SK-N-MC (cell line): ENCODE data around the gene PHF12.

ENCODE experiments used
- DNase-seq: peaks from one replicate; pipeline ENCODE4 v3.0.0-alpha.2; 2011; ENCODE audit warnings: low read depth, low spot score
- H3K27ac ChIP-seq: fragments of 200-600 bp; sonication (generic); 2 replicates; pipeline ENCODE4 v1.5.1; 2016; ENCODE audit warnings: mixed run types
- H3K36me3 ChIP-seq: fragments of 200-600 bp; sonication (generic); 2 replicates; pipeline ENCODE4 v1.6.1; 2017; ENCODE audit warnings: antibody characterized with exemption, low read length, mixed read lengths; ENCODE audit not compliant: insufficient read depth
- H3K4me3 ChIP-seq: fragments of 200-600 bp; sonication (generic); 2 replicates; pipeline ENCODE4 v1.5.1; 2016
- H3K9ac ChIP-seq: fragments of 200-600 bp; sonication (generic); 2 replicates; pipeline ENCODE4 v1.8.0; 2017; ENCODE audit warnings: mixed run types, mixed read lengths; ENCODE audit not compliant: insufficient read length
- H3K9me3 ChIP-seq: fragments of 200-600 bp; sonication (generic); 2 replicates; pipeline ENCODE4 v1.6.1; 2017; ENCODE audit warnings: low read depth, mild to moderate bottlenecking, antibody characterized with exemption, low read length, moderate library complexity, mixed read lengths
- EZH2 ChIP-seq: fragments of 200-600 bp; sonication (generic); IDR thresholded peaks from one replicate; pipeline ENCODE4 v1.6.1; 2017; ENCODE audit warnings: antibody characterized with exemption
- FOXP2 ChIP-seq: optimal IDR thresholded peaks from 2 replicates; pipeline ENCODE3; 2011; ENCODE audit warnings: mild to moderate bottlenecking, moderate library complexity; ENCODE audit not compliant: insufficient read depth; ENCODE audit errors: extremely low read length, control extremely low read depth
- POLR2AphosphoS5 ChIP-seq: IDR thresholded peaks from 2 replicates; pipeline ENCODE4 v1.6.1; 2012; ENCODE audit warnings: mild to moderate bottlenecking, low read depth, low read length, borderline replicate concordance

The PHF12 gene

DNA sequence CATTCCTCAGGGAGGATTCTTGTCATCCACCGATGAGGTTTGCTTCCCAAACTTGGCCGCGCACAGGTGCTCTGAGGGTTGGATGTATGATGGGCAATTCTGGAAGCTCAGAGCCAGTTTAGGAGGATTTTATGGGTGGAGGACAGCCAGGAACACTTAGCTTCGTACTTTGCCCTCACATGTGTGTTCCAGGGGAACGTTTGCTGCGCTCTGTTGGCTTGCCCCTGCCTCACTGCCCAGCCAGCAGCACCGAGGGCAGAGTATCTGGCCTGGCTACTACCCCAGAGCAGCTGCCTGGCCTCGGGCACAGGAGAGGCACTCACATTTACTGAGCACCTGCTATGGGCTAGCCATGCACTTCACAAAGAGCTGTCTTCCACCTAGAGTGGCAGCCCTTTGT, 40.5 kb upstream of the PHF12 start:
- H3K9me3 ChIP-seq = no peaks in the 10 kb centered on the region
- no peaks in the 10 kb centered on the region for H3K36me3 ChIP-seq
- H3K4me3 ChIP-seq = no peak overlapping the region
- DNase-seq = no peak
- TF ChIP-seq FOXP2 (no peak), POLR2AphosphoS5 (no peak), EZH2 (no peak)
- no peak overlapping the region for H3K9ac ChIP-seq
- H3K27ac ChIP-seq = no peak overlapping the region

DNA sequence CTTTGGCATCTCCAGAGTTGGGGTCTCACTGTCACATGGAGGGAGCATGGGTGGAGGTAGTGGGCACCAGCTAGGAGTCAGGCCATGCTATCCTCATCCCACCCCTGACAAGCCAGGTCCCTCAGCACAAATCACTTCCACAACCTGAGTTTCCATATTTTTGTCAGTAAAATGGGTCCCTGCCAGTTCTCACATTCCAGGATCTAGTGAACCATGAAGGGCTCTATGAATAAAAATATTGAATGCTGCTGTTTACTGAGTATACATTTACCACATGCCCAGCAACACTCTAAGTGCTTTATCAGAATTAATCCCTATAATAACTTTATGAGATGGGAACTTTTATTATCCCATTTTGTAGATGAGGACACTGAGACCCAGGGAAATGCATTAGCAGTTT, 37.7 kb upstream of the PHF12 start:
- no peak for TF ChIP-seq EZH2
- TF ChIP-seq POLR2AphosphoS5 = no peak
- no peak for TF ChIP-seq FOXP2
- no peaks in the 10 kb centered on the region for H3K36me3 ChIP-seq
- DNase-seq = no peak

DNA sequence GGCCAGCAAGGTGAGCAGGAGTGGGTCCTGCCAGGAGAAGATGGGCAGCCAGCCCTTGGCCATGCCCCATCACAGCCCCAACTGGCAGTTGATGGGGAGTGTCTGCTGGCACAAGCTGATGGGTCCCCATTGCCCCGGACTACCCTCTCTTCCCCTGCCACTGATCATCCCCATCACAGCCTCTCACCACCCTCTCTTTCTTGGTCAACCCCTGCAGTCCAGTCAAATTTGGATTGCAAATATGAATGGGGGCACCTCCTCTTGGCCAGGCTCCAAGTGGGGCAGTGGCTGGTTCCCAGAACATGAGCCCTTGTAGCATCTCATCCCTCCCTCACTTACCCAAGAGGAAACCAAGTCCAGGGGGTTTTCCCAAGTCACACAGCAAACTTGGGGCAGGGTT, 37.2 kb upstream of the PHF12 start:
- Histone ChIP-seq H3K9me3 (no peaks in the 10 kb centered on the region), H3K27ac (no peak overlapping the region), H3K36me3 (no peaks in the 10 kb centered on the region), H3K9ac (no peak overlapping the region), H3K4me3 (no peak overlapping the region)
- TF ChIP-seq EZH2 (no peak), POLR2AphosphoS5 (no peak), FOXP2 (no peak)
- no peak for DNase-seq

More for the DNA sequence above, 37.7 kb upstream of the PHF12 start:
- Histone ChIP-seq H3K9me3 (no peaks in the 10 kb centered on the region), H3K4me3 (no peak overlapping the region), H3K27ac (no peak overlapping the region), H3K9ac (no peak overlapping the region)

DNA sequence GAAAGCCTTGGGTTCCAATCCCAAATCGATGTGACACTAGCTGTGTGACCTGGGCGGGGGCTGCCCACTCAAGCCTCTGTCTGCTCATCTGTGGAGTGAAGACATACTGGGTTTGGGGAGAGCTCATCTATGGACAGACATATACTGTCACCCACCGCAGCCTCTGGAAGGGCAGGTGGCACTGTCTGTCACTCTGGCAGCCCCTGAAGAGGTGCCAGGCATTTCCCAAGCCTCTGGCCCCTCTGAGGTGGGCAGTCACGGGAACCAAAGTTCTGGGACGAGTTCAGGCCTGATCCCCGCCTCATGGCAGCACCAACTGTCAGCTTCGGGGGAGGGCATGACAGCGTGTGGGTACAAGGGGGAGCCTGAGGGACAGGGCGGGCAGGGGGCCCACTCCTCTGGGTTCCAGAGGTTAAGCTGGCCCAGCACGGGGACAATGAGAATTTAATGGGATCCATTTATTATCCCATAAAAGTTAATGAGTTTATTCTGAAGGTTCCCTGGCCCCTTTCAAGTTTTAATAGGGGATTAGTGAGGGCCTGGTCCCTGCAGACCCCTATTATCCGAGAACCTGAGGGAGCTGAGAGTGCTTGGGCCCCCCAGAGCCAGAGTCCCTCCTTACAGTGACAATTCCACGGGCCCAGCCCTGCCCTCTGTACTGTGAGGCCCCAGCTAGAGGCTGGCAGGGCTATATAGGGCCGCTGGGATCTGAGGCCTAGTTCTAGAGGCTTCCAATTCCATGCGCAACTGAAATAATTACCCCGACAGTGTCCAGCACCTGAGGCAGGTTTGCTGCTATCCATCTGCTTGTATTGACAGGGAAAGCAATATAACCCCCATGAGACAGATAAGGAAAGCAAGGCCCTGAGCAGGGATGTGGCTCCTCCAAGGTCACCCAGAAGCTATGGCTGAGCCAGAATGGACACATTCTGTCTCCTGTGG, 35.7 kb upstream of the PHF12 start:
- DNase-seq = no peak
- no peak overlapping the region for H3K4me3 ChIP-seq
- H3K36me3 ChIP-seq = no peaks in the 10 kb centered on the region
- no peak overlapping the region for H3K9ac ChIP-seq
- no peak for TF ChIP-seq FOXP2
- no peak for TF ChIP-seq EZH2
- TF ChIP-seq POLR2AphosphoS5 = no peak
- no peaks in the 10 kb centered on the region for H3K9me3 ChIP-seq
- H3K27ac ChIP-seq = no peak overlapping the region

DNA sequence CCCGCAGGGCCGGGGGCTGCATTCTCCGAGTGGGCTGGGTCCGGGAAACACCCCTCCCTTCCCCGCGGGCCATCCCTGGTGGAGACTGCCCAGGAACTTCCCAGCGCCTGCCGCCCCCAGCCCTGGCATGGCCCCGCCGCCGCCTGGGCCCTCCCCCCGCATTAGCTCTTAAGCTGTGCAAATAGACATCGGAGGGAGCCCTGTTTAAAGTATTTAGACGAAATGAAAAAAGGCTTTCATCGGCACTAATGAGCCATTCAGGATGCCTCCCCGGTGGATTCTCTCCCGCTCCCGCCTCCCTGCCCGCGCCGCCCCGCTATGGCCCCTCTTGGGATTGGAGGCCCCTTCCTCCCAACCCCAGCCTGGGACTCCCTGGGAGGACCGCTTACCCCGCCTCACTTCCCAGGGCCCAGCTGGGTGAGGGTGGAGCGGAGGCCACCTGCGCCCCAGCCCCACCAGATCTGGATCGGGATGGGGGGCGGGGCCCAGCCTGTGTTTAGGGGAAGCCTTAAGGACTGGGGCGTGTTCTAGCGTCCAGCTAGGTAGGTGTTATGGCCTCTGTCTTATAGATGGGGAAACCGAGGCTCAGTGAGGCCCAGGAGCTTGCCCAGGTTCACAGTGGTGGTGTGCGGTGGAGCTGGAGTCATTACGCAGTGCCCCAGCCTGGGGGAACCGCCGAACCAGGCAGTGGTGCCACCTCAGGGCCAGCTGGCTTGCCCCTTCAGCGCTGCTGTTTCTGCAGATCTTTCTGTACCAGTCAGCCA, 34.8 kb upstream of the PHF12 start:
- no peak overlapping the region for H3K27ac ChIP-seq
- DNase-seq = no peak
- H3K4me3 ChIP-seq = no peak overlapping the region
- H3K36me3 ChIP-seq = no peaks in the 10 kb centered on the region
- H3K9me3 ChIP-seq = no peaks in the 10 kb centered on the region
- H3K9ac ChIP-seq = no peak overlapping the region
- TF ChIP-seq EZH2 (no peak), FOXP2 (no peak), POLR2AphosphoS5 (no peak)

DNA sequence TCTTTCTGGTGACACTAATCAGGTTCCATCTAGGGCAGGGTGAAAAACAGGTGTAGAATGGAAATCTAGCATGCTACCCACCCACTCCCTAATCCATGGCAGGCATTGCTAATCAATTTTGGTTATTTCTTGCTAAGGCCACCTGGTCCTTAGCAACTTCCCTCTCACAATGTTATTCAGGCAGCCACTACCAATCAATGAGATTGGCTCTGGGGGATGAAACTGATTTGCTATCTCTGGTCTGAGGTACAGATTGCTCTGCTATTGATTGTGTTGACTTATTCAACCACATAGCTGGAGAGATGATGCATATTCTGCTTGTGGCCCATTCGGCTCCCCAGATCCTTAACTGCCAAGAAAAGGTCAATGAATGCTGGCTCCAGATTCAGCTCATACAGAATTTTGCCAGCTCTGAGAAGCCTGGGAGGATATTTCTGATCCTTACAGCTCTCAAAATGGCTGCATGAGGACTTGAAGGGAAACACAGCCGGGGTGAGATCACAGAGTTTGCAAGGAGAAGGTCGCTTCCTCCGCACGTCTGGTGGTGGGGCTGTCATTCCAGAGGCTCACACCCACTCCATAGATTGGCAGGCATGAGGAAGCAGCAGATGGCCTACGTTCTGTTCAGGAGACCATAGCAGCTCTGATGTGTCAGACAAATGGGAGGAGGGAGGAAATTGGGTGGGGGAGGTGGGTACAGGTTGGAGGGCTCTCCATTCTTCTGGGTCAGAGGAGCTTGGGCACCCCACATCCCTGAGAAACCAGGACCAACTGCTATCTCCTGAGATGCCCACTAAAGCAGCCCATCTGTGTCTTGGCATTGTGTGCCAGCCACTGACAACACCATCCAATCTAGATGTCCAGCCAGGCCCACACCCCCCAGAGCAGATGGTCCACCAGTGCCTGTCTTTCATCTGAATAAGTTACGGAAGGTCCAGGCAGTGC, 32.2 kb upstream of the PHF12 start:
- Histone ChIP-seq H3K36me3 (no peaks in the 10 kb centered on the region), H3K9ac (no peak overlapping the region), H3K27ac (peak overlapping the region; percentile 73; the same call in 1 of the 2 replicates), H3K4me3 (no peak overlapping the region), H3K9me3 (no peaks in the 10 kb centered on the region)
- TF ChIP-seq EZH2 (no peak), POLR2AphosphoS5 (no peak), FOXP2 (no peak)
- no peak for DNase-seq

DNA sequence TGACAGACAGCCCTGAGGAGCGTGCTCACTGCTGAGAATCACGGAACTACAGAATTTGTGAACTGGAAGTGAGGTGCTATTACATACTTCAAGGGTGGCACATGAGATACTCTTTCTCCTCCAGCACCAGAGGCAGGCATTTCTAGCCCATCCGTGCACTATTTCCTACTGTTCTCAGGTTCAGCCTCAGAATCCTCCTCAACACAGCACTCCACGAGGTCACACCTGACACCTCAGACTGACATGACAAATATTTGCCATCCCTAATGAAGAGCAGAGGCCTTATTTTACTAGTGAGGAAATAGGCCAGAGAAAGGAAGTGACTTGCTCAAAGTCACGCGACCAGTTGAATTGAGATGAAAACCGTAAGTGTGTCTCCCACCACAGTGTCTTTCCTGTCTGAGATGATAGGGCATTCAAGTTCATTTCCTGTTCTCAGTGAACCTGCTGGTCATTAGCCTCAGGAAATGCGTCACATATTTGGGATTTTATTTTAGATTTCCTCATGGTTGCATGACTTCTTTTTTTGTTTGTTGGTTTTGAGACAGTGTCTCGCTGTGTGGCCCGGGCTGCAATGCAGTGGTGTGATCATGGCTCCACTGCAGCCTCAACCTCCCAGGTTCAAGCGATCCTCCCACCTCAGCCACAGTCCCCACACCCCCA, 30.9 kb upstream of the PHF12 start:
- peak overlapping the region; percentile 73; the same call in 1 of the 2 replicates for H3K27ac ChIP-seq
- peak overlapping the region; percentile 20; the same call in 1 of the 2 replicates for H3K4me3 ChIP-seq
- H3K9ac ChIP-seq = no peak overlapping the region
- TF ChIP-seq POLR2AphosphoS5 (no peak; the same call in 1 of the 2 replicates), EZH2 (no peak), FOXP2 (no peak)
- no peaks in the 10 kb centered on the region for H3K9me3 ChIP-seq
- peak; percentile 72 for DNase-seq
- H3K36me3 ChIP-seq = no peaks in the 10 kb centered on the region
